Frontal cortex (tissue), 4 donors: ENCODE results near the gene GSTA5. TPM values are rescaled to one million over a fixed set of nuclear protein-coding genes. Genes with fewer than 3 reads are reported as not detected.
"Not testable (repeated sequence)": the region's sequence is repeated elsewhere in the genome, so short reads cannot be mapped to it uniquely, and the experiment has no call there.

Experiments used
- DNase-seq, 2 donors: peaks; one replicate each; pipeline ENCODE4 v3.0.0; 2012; ENCODE audit warnings: low spot score in 2 of 2
- FAIRE-seq: peaks from 2 replicates; lab custom pipeline; 2012; peaks lifted over from hg19 to GRCh38; lab: Jason Lieb, UNC
- total RNA-seq: library from RNA; depleted of rRNA; stranded (reverse); fragments of >200 nt; gene quantifications from one replicate; pipeline ENCODE4 v1.2.3, GENCODE V29; 2014
- donor health status: control.
- donor health status: control.
- donor health status: control.

Gene GSTA5
- total RNA-seq, 1 donor from 2014 or later = not detected

DNA sequence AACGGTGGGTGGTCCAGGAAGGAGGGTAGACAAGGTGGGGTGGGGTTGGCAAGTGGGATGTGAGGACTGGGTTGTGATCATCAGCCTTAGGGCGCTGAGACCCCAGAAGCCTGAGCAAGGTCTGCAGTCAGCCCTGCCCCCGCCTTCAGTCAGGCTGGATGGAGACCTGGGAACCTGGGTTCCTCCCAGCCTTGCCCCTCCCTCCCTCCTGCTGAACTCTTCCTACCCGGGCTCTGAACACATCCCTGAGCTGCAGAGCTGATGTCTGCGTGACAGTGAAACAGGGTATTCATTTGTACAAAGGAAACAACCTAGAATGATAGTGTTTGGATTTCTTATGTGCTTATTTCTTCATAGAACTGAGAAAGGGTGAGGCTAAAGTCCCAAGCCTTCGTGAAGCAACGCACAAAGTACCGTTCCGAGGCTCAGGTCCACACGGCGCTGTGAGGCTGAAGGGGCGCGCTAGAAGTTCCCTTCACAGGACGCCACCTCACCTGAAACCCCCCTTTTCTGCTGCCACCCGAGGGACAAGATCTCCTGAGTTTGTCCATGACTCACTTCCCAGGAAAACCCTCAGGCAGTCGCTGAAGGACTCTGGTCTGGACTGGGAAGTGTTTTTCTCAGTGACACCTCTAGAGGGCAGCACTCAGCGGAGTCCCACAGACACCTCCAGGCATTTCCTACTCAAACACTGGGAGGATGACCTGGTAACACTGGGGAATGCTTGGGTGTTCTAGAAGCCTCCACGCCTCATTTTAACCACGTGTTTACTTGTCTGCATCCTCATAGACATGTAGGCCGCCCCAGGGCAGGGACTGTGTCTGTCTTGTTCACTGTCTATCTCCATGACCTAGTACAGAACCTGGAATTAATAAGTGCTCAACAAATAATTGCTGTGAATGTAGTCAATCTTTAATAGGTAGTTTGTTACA, 1.2 kb downstream of the GSTA5 start:
- FAIRE-seq (no peak), DNase-seq (peak in 1 of 2 donors; percentile 21)

DNA sequence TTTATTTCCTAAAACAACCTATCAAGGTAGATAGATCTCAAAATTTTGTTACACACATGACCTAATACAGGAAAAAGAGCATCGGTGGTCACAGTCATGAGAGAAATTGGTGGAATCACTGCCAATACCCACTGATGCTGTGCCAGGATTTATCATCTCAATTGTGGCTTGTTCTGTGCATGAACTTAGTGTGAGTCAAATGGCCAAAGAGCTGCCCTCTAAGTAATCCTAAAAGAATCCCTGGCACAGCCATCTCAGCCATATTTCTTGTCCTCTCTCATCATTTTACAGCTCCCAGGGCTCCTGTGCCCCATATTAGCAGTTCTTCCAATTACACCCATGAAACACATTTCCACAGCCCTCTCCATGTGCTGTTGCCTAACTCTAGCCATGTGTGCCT, 6.1 kb downstream of the GSTA5 start:
- FAIRE-seq = no peak
- DNase-seq = no peak

- DNase-seq = not testable (repeated sequence)
Measured at GRCh38 chr6:52830869-52831268, 9.7 kb downstream of the GSTA5 start.

DNA sequence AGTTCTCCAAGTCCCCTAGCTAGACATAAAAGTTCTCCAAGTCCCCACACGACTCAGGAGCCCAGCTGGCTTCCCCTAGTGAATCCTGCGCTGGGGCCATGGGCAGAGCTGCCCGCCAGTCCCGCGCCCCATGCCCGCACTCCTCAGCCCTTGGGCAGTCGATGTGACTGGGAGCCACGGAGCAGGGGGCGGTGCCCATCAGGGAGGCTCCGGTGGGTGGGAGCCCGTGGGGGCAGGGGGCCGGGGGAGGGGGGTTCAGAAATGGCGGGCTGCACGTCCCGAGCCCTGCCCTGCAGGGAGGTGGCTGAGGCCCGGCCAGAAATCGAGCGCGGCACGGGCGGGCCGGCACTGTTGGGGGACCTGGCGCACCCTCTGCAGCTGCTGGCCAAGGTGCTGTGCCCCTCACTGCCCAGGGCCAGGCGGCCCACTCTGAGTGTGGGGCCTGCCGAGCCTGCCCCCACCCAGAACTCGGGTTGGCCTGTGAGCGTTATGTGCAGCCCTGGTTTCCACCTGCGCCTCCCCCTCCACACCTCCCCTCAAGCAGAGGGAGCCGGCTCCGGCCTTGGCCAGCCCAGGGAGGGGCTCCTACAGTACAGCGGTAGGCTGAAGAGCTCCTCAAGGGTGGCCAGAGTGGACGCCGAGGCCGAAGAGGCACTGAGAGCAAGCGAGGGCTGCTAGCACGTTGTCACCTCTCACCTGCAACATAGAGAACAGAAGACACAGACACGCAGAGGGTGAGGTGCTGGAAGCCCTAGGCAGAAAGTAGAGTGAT, 11.4 kb downstream of the GSTA5 start:
- no peak for FAIRE-seq
- no peak for DNase-seq

More at GRCh38 chr6:52830869-52831268, 9.7 kb downstream of the GSTA5 start:
- FAIRE-seq = not testable (repeated sequence)

DNA sequence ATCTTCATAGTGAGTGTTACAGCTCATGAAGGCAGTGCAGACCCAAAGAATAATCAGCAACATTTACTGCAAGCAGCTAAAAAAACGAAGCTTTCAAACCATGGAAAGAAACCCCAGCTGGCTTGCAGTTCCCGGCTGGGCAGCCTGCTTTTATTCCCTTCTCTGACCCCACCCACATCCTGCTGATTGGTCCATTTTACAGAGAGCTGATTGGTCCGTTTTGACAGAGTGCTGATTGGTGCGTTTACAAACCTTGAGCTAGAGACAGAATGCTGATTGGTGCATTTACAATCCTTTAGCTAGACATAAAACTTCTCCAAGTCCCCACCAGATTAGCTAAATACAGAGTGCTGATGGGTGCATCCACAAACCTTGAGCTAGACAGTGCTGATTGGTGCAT, 12.0 kb downstream of the GSTA5 start:
- not testable (repeated sequence) for FAIRE-seq, DNase-seq

DNA sequence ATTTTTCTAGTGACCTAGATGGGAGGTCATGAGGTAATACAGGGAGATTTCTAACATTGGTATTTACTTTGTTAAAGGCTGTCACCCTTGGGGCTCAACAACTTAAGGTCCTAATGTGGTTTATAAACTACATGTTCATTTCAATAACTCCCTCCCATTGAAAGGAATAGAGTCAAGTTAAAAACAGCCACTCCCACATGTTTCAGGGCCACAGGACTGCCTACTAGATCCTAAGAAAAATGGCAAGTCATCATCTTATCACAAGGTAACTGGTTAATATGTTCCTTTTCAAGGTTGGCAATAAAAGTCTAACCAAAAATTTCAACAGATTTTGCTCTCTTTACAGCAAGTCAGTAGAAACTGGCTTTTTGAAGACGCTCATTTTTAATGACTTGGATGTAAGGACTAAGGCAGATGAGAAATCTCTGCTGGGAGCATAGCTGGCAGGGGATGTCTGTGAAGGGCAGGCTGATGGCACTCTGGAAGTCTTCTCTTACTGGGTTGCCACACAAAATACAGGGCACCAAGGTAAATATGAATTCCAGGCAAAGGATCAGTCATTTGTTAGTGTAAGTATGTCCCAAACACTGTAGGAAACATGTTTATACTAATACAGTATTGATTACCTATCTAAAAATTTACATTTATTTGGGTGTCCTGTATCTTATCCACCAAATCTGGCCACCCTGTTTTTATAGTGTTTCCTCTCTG, 13.4 kb downstream of the GSTA5 start:
- not testable (repeated sequence) for DNase-seq, FAIRE-seq

- DNase-seq (no peak), FAIRE-seq (no peak)
Measured at GRCh38 chr6:52826513-52826912, 14.1 kb downstream of the GSTA5 start.

DNA sequence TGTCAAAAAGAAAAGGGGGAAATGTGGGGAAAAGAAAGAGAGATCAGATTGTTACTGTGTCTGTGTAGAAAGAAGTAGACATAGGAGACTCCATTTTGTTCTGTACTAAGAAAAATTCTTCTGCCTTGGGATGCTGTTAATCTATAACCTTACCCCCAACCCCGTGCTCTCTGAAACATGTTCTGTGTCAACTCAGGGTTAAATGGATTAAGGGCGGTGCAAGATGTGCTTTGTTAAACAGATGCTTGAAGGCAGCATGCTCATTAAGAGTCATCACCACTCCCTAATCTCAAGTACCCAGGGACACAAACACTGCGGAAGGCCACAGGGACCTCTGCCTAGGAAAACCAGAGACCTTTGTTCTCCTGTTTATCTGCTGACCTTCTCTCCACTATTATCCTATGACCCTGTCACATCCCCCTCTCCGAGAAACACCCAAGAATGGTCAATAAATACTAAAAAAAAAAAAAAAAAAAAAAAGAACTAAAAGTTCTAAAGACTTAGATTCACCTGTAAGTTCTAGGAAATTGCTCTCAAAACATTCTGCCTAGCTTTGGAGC, 14.6 kb downstream of the GSTA5 start:
- DNase-seq, FAIRE-seq: not testable (repeated sequence)

- DNase-seq, FAIRE-seq: not testable (repeated sequence)
Measured at GRCh38 chr6:52825270-52825793, 15.3 kb downstream of the GSTA5 start.

DNA sequence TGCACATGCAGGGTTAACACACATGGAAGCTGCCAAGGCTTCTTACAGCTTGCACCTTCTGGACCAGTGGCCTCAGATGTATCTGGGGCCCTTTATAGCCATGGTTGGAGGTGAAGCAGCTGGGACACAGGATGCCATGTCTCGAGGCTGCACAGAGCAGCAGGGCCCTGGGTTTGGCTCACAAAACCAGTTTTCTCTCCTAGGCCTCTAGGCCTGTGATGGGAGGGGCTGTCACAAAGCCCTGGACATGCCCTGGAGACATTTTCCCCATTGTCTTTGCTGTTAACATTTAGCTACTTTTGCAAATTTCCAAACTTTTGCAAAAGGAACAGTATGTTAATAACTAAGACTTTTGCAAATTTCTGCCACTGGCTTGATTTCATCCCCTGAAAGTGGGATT, 18.8 kb downstream of the GSTA5 start:
- DNase-seq (no peak), FAIRE-seq (no peak)

DNA sequence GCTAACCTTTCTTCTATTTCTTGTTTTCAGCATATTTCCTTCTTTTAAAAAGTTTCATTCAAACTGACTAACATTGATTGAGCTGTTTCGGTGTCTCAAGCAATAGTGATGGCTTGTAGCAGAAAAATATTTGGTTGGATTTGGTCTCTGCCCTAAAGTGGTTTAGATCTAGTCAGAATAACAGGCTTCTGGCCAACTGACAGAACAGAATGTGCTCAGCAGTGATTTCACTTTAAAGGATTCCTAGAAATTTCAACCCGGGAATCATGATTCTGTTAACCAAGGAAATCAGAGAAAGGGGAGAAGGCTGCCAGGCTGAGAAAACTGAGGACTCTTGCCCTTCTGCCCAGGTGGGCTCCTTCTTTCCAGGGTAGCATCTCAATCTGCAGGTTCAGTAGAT, 20.4 kb downstream of the GSTA5 start:
- DNase-seq = no peak
- no peak for FAIRE-seq

DNA sequence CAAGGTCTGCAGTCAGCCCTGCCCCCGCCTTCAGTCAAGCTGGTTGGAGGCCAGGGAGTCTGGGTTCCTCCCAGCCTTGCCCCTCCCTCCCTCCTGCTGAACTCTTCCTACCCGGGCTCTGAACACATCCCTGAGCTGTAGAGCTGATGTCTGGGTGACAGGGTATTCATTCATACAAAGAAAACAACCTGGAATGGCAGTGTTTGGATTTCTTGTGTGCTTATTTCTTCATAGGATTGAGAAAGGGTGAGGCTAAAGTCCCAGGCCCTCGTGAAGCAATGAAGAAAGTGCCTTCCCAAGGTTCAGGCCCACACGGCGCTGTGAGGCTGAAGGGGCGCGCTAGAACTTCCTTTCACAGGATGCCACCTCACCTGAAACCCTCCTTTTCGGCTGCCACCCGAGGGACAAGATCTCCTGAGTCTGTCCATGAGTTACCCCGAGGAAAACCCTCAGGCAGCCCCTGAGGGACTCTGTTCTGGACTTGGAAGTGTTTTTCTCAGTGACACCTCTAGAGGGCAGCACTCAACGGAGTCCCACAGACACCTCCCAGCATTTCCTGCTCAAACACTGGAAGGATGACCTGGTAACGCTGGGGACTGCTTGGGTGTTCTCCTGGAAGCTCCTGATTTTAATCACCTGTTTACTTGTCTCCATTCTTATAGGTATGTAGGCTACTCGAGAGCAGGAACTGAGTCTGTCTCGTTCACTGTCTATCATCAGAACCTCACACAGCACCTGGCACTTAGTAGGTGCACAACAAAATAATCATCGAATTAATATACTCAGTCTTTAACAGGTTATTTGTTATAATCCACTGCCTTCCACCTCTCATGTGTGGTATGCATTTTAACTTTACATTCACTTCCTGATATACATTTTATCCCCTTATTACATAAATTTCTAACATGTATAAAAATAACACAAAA, 25.2 kb downstream of the GSTA5 start:
- DNase-seq (peak in 1 of 2 donors; percentile 20), FAIRE-seq (no peak)

- FAIRE-seq, DNase-seq: not testable (repeated sequence)
Measured at GRCh38 chr6:52814545-52814944, 26.1 kb downstream of the GSTA5 start.

- FAIRE-seq, DNase-seq: not testable (repeated sequence)
Measured at GRCh38 chr6:52809777-52810176, 30.8 kb downstream of the GSTA5 start.

DNA sequence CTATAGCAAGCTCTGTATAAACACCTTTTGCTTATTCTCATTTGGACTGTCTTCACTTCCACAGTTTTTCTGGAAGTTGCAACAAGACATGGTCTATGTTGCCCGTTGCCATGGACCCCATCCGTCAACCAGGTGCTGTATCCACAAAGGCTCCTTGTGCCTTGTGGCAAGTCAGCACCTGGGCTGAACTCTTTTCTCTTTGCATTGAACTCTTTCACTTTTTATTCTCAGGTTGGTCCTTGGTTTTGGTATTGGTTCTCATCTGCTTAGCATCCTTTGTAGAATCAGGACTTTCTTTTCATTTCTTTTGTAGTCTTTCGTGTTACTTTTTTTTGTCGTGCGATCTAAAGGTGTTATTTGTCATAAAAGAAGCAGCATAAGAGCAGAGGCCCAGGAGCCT, 32.0 kb downstream of the GSTA5 start:
- DNase-seq (no peak), FAIRE-seq (no peak)

- not testable (repeated sequence) for DNase-seq, FAIRE-seq
Measured at GRCh38 chr6:52803668-52804255, 36.9 kb downstream of the GSTA5 start, which contains the start of gene GSTA1. Gene GSTA1 (minus strand): TSS chr6:52803816. CDS start chr6:52799267, 4,549 bp downstream.

GRCh38 chr6:52802806-52803205, 37.8 kb downstream of the GSTA5 start:
- FAIRE-seq (no peak), DNase-seq (no peak)
